Erythroblast (primary cell): ENCODE data around the gene UBTF.

ENCODE experiments used
- GATA1 ChIP-seq: IDR thresholded peaks from 2 replicates; pipeline ENCODE4 v1.6.1; 2011; ENCODE audit warnings: low read depth, mild to moderate bottlenecking, control low read depth, low read length, moderate library complexity
- POLR2A ChIP-seq: IDR thresholded peaks from 2 replicates; pipeline ENCODE4 v1.6.1; 2011; ENCODE audit warnings: mild to moderate bottlenecking, low read length

DNA sequence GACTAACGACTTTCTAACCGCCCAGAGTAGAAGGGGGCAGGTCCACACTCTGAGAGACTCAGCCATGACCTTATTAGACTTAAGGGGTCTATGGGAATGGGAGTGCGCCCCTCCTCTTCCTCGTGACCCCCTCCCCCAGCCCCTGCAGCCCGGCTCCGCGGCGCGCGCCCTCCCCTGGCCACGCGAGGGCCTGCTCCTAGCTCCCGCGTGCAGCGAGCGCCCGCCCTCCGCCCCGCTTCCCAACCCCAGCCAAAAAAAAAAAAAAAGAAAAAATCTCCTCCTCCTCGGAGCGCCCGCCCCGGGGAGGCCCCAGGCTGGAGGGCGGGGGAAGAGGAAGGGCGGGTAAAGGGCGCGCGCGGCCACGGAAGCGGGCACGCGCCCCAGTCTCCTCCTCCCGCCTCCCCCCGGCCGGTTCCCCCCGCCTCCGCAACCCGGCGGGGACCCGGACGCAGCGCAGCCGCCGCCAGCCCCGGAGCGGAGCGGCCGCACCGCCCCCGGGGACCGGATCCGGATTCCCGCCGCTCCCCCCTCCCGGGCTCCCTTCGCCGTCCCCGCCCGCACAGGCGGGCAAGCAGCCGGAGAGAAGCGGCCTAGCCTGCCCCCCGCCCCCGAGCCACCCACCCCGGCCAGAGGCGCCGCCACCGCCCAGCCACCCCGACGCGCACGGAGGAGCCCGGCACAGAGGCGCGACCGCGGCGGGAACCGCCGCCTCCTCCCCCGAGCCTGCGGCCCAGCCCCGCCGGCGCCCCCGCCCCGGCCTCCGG is 949 bp downstream of the UBTF start:
- TF ChIP-seq POLR2A (no peak), GATA1 (no peak)
